Measurements from ENCODE around the gene GALK2. TPM values are rescaled to one million over a fixed set of nuclear protein-coding genes. Genes with fewer than 3 reads are reported as not detected.

Gene GALK2
- total RNA-seq, 1 donor from 2014 or later, result 38.3 TPM

Small RNA genes lying within 50 kb of the gene (microRNA-seq; reads per million reads assigned to microRNA genes)
- not detected for gene MIR4716 (ENCODE audit: borderline number of aligned reads)

Other genes with a start within 250 kb of the GALK2 start
- gene SHC4, start 206.3 kb upstream of the GALK2 start, total RNA-seq, result 2.4 TPM
- gene SECISBP2L, start 123.8 kb upstream of the GALK2 start, total RNA-seq, result 42.7 TPM
- gene COPS2, start 14.6 kb upstream of the GALK2 start, total RNA-seq, result 84.6 TPM

All from left ventricle myocardium superior (tissue), 1 donor.